OCI-LY3 (cell line): ENCODE data around the gene IL26.

Experiments
- H2AFZ ChIP-seq: fragments of 200-600, 300-600 bp; shearing (Covaris generic); 2 replicates; pipeline ENCODE4 v1.6.0; 2014; ENCODE audit warnings: antibody characterized with exemption, low read depth, low read length
- H3K27ac ChIP-seq: fragments of 200-600, 300-600 bp; sonication (generic); 2 replicates; pipeline ENCODE4 v1.5.1; 2014; ENCODE audit warnings: mild to moderate bottlenecking, low read length, moderate library complexity, mixed read lengths
- H3K27me3 ChIP-seq: fragments of 200-600, 300-600 bp; sonication (generic); 2 replicates; pipeline ENCODE4 v1.6.1; 2014; ENCODE audit warnings: low read depth, low read length, mixed read lengths
- H3K36me3 ChIP-seq: fragments of 200-600, 300-600 bp; sonication (generic); replicated peaks from 2 replicates; pipeline ENCODE3; 2014; ENCODE audit warnings: low read depth, low read length, mixed read lengths
- H3K4me1 ChIP-seq: fragments of 300-600, 200-600 bp; sonication (generic); 2 replicates; pipeline ENCODE4 v1.6.1; 2014; ENCODE audit warnings: low read length, mixed read lengths
- H3K4me2 ChIP-seq: fragments of 200-600, 300-600 bp; sonication (generic); 2 replicates; pipeline ENCODE4 v1.6.1; 2014; ENCODE audit warnings: low read length, mixed read lengths
- H3K4me3 ChIP-seq: fragments of 300-600, 200-600 bp; sonication (generic); 2 replicates; pipeline ENCODE4 v1.5.1; 2014; ENCODE audit warnings: antibody characterized with exemption, mild to moderate bottlenecking, low read length, moderate library complexity
- H3K79me2 ChIP-seq: fragments of 300-600, 200-600 bp; shearing (Covaris generic); 2 replicates; pipeline ENCODE4 v1.6.1; 2014; ENCODE audit warnings: mild to moderate bottlenecking, low read length, mixed read lengths
- H3K9ac ChIP-seq: fragments of 300-600, 200-600 bp; shearing (Covaris generic); 2 replicates; pipeline ENCODE4 v1.6.0; 2014; ENCODE audit warnings: mild to moderate bottlenecking, low read length, moderate library complexity
- H3K9me3 ChIP-seq: fragments of 200-600, 300-600 bp; shearing (Covaris generic); 2 replicates; pipeline ENCODE4 v1.6.1; 2014; ENCODE audit warnings: low read length, mixed read lengths; ENCODE audit not compliant: insufficient read depth
- H4K20me1 ChIP-seq: fragments of 200-600, 300-600 bp; sonication (generic); 2 replicates; pipeline ENCODE4 v1.6.1; 2016; ENCODE audit warnings: low read length, mixed read lengths; ENCODE audit not compliant: insufficient read depth
- EZH2phosphoT487 ChIP-seq: fragments of 200-600 bp; shearing (Covaris generic); IDR thresholded peaks from 2 replicates; pipeline ENCODE4 v1.6.1; 2018; ENCODE audit warnings: antibody characterized with exemption, mixed run types, low read depth
- TF ChIP-seq, protein P1 (sequence below): fragments of 200-600, 300-600 bp; sonication (generic); IDR thresholded peaks from 2 replicates; pipeline ENCODE4 v1.5.1; 2014; ENCODE audit warnings: antibody characterized with exemption, low read length, low read depth

Gene IL26

GRCh38 chr12:68237078-68237477 is 11.5 kb upstream of the IL26 start:
- Histone ChIP-seq H3K9ac (peak overlapping the region; percentile 48), H3K4me3 (peak overlapping the region; percentile 77), H3K27ac (no peak overlapping the region), H3K79me2 (no peaks in the 10 kb centered on the region), H3K4me2 (peak overlapping the region; percentile 91), H3K36me3 (no peaks in the 10 kb centered on the region), H3K27me3 (no peaks in the 10 kb centered on the region), H2AFZ (peak overlapping the region; percentile 97), H3K9me3 (no peaks in the 10 kb centered on the region), H3K4me1 (peaks cover 40% of the 10 kb centered on the region), H4K20me1 (no peaks in the 10 kb centered on the region)
- TF ChIP-seq, protein P1, sequence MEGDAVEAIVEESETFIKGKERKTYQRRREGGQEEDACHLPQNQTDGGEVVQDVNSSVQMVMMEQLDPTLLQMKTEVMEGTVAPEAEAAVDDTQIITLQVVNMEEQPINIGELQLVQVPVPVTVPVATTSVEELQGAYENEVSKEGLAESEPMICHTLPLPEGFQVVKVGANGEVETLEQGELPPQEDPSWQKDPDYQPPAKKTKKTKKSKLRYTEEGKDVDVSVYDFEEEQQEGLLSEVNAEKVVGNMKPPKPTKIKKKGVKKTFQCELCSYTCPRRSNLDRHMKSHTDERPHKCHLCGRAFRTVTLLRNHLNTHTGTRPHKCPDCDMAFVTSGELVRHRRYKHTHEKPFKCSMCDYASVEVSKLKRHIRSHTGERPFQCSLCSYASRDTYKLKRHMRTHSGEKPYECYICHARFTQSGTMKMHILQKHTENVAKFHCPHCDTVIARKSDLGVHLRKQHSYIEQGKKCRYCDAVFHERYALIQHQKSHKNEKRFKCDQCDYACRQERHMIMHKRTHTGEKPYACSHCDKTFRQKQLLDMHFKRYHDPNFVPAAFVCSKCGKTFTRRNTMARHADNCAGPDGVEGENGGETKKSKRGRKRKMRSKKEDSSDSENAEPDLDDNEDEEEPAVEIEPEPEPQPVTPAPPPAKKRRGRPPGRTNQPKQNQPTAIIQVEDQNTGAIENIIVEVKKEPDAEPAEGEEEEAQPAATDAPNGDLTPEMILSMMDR, result peak; percentile 50
- TF ChIP-seq EZH2phosphoT487, result no peak

DNA sequence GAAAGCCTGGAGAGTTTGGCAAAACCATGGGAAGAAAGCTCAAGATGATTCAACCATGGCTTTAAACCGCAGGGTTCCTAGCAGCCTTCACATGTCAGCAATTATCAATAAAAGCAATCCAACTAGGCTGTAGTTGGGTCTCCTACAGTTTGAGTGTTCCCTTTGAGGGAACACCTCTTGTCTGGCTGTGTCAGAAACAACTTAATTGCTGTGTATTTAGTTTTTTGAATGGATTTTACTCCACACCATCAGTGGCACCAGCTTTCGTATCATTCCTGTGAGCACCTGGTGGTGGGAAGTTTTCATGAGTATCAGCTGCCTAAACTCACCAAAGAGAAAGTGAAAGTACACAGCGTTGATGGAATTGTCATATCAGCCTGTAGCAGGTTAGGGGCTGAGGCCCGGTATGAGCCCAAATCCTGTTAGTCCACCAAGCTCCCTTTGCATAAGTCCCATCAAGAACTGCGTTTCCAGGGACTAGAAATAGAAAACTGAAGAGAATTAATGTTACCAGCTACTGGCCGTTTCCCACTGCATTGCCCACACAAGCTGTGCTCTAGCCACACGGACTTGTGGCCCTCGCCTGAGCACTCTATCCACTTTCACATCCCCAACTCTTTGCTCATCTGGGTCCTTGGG is 10.9 kb upstream of the IL26 start:
- no peaks in the 10 kb centered on the region for H3K27me3 ChIP-seq
- peak overlapping the region; percentile 77 for H3K4me3 ChIP-seq
- no peaks in the 10 kb centered on the region for H3K36me3 ChIP-seq
- peak overlapping the region; percentile 91 for H3K4me2 ChIP-seq
- no peaks in the 10 kb centered on the region for H3K79me2 ChIP-seq
- H3K9ac ChIP-seq, result peak overlapping the region; percentile 48
- no peak for TF ChIP-seq EZH2phosphoT487
- TF ChIP-seq, protein P1, result no peak
- peaks cover 39% of the 10 kb centered on the region for H3K4me1 ChIP-seq
- H3K27ac ChIP-seq, result no peak overlapping the region
- H2AFZ ChIP-seq, result peak overlapping the region; percentile 97
- no peaks in the 10 kb centered on the region for H3K9me3 ChIP-seq
- H4K20me1 ChIP-seq, result no peaks in the 10 kb centered on the region

DNA sequence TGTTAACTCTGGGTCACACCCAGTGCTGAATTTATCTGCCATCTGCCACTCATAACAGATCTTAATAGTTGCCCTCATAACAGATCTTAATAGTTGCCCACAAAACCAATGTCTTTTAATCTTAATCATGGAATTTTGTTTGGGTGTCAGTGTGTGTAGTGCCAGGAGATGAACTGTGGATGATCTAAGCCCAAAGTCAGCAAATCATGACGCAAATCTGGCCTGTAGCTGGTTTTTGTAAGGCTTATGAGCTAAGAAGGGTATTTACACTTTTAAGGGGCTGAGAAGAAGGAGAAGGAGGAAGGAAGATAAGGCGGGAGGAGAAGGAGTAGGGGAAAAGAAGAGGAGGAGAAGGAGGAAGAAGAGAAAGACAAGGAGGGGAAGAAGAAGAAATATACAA is 10.0 kb upstream of the IL26 start:
- no peak overlapping the region for H3K27ac ChIP-seq
- no peak overlapping the region for H3K4me2 ChIP-seq
- H3K27me3 ChIP-seq, result no peaks in the 10 kb centered on the region
- H2AFZ ChIP-seq, result no peak overlapping the region
- H3K4me1 ChIP-seq, result peaks cover 38% of the 10 kb centered on the region
- no peak overlapping the region for H3K9ac ChIP-seq
- TF ChIP-seq EZH2phosphoT487, result no peak
- TF ChIP-seq, protein P1, result no peak
- H3K9me3 ChIP-seq, result no peaks in the 10 kb centered on the region
- H3K4me3 ChIP-seq, result no peak overlapping the region
- no peaks in the 10 kb centered on the region for H3K79me2 ChIP-seq
- H4K20me1 ChIP-seq, result no peaks in the 10 kb centered on the region
- H3K36me3 ChIP-seq, result no peaks in the 10 kb centered on the region

DNA sequence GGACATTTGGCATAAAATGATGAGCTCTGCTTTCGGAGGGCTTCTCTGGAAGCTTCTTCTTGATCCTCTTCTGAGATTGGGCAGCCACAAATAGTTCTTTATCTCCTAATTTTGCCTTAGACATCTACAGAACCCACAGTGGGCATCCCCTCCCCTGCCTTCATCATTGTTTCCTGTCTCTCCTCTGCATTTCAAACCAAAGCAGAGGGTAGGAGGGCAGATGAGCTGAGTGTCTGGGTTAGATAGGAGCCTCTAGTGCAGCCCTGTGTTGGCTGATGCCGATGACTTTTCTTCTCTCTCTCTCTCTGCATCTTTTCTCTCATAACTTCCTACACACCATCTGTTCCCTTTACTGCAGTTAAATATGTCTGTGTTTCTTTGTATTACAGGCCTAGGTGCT is 8.5 kb upstream of the IL26 start:
- TF ChIP-seq EZH2phosphoT487, result no peak
- TF ChIP-seq, protein P1, result no peak
- Histone ChIP-seq H3K9ac (no peak overlapping the region), H3K4me3 (no peak overlapping the region), H3K4me1 (peaks cover 30% of the 10 kb centered on the region), H3K36me3 (no peaks in the 10 kb centered on the region), H3K9me3 (no peaks in the 10 kb centered on the region), H2AFZ (no peak overlapping the region), H3K79me2 (no peaks in the 10 kb centered on the region), H3K27ac (no peak overlapping the region), H4K20me1 (no peaks in the 10 kb centered on the region), H3K4me2 (no peak overlapping the region), H3K27me3 (no peaks in the 10 kb centered on the region)
